Type B pancreatic cell (in vitro differentiated cells): ENCODE results near the gene PEX10. TPM values are rescaled to one million over a fixed set of nuclear protein-coding genes. Genes with fewer than 3 reads are reported as not detected.

ENCODE experiments used
- DNase-seq: peaks from one replicate; pipeline ENCODE4 v3.0.0; 2021; ENCODE audit warnings: mixed read lengths; ENCODE audit not compliant: unreplicated experiment; ENCODE audit errors: extremely low spot score
- H3K27ac Mint-ChIP-seq: 2 replicates; pipeline ENCODE4 v1.8.0; 2021; ENCODE audit warnings: mild to moderate bottlenecking, mixed read lengths
- H3K27me3 Mint-ChIP-seq: 2 replicates; pipeline ENCODE4 v1.8.0; 2021; ENCODE audit warnings: mixed read lengths
- H3K36me3 Mint-ChIP-seq: 2 replicates; pipeline ENCODE4 v1.8.0; 2021; ENCODE audit warnings: mixed read lengths
- H3K4me1 Mint-ChIP-seq: one replicate; pipeline ENCODE4 v1.8.0; 2021; ENCODE audit warnings: mixed read lengths; ENCODE audit not compliant: unreplicated experiment
- H3K4me3 Mint-ChIP-seq: 2 replicates; pipeline ENCODE4 v1.8.0; 2021; ENCODE audit warnings: mild to moderate bottlenecking, mixed read lengths
- H3K9me3 Mint-ChIP-seq: 2 replicates; pipeline ENCODE4 v1.8.0; 2021; ENCODE audit warnings: mixed read lengths
- total RNA-seq: library from RNA; stranded (reverse); gene quantifications from 2 replicates; pipeline ENCODE4 v1.2.1, GENCODE V29; 2021; ENCODE audit warnings: low replicate concordance
- TF ChIP-seq, protein P1 (sequence below): fragments of 200-600 bp; sonication (generic); conservative IDR thresholded peaks from 2 replicates; pipeline ENCODE4 v1.5.0; 2021; ENCODE audit warnings: antibody characterized with exemption, mild to moderate bottlenecking

PEX10 gene
- total RNA-seq, 1 donor from 2014 or later = 27.3 TPM

DNA sequence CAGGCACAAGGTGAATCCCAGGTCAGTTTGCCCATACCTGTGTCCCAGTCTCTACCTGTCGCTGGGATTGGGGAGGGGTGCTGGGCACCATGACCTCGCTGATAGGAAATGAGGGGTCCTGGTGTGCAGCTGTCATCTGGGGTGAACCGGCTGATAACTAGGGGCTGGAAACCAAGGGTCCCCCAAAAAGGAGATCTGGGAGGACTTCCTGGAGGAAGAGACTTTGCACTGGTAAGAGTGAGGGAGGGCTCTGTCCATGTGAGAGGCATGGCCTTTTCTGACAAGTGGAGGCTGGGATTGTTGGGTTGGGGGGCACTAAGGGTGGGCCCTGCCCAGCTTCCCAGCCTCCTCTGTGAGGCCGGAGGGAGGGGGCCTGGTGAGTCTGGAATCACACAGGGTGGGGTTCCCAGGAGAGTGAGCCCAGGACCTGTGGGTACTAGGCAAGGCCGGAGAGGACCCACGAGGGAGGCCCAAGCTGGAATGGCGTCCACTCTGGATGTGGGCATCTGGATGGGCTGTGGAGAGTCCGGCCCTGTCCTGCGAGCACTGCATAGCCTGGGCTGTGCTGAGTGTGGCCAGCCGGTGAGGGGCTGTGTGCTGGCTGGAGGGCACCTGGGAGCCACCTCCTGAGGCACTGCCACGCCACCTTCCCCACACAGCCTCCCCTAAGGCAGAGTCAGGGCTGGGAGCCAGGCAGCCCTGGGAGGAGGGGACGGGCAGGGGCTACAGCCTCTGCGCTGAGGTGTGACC, 4.9 kb upstream of the PEX10 start:
- H3K4me3 Mint-ChIP-seq = no peak overlapping the region
- peaks cover 18% of the 10 kb centered on the region for H3K27me3 Mint-ChIP-seq
- no peak for DNase-seq
- no peaks in the 10 kb centered on the region for H3K36me3 Mint-ChIP-seq
- no peaks in the 10 kb centered on the region for H3K9me3 Mint-ChIP-seq
- H3K4me1 Mint-ChIP-seq = peaks cover 8% of the 10 kb centered on the region
- TF ChIP-seq, protein P1, sequence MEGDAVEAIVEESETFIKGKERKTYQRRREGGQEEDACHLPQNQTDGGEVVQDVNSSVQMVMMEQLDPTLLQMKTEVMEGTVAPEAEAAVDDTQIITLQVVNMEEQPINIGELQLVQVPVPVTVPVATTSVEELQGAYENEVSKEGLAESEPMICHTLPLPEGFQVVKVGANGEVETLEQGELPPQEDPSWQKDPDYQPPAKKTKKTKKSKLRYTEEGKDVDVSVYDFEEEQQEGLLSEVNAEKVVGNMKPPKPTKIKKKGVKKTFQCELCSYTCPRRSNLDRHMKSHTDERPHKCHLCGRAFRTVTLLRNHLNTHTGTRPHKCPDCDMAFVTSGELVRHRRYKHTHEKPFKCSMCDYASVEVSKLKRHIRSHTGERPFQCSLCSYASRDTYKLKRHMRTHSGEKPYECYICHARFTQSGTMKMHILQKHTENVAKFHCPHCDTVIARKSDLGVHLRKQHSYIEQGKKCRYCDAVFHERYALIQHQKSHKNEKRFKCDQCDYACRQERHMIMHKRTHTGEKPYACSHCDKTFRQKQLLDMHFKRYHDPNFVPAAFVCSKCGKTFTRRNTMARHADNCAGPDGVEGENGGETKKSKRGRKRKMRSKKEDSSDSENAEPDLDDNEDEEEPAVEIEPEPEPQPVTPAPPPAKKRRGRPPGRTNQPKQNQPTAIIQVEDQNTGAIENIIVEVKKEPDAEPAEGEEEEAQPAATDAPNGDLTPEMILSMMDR = no peak
- peak overlapping the region; percentile 50 for H3K27ac Mint-ChIP-seq

DNA sequence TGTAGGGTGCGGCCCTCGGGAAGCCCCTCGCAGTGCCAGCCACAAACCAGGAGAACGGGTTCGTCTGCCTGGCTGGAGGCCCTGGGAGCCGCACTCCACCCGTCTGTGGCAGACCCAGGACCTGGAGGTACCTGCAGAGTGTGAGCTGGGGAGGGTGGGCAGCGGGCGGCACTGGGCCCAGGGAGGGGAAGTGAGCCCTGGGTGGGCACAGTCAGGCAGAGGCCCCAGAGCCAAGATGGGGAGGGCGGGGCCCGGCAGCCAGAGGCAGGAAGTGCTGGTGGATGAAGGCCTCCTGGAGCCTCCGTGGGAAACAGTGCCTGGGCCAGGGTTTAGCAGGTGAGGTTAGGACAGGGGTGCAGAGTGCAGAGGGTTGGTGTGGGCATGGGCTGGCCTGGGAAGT, 4.0 kb upstream of the PEX10 start:
- DNase-seq = no peak
- Mint-ChIP-seq H3K36me3 (no peaks in the 10 kb centered on the region), H3K4me1 (peaks cover 8% of the 10 kb centered on the region), H3K9me3 (no peaks in the 10 kb centered on the region), H3K27ac (peak overlapping the region; percentile 50), H3K4me3 (peak overlapping the region; percentile 11), H3K27me3 (peaks cover 18% of the 10 kb centered on the region)
- TF ChIP-seq, protein P1 = no peak

DNA sequence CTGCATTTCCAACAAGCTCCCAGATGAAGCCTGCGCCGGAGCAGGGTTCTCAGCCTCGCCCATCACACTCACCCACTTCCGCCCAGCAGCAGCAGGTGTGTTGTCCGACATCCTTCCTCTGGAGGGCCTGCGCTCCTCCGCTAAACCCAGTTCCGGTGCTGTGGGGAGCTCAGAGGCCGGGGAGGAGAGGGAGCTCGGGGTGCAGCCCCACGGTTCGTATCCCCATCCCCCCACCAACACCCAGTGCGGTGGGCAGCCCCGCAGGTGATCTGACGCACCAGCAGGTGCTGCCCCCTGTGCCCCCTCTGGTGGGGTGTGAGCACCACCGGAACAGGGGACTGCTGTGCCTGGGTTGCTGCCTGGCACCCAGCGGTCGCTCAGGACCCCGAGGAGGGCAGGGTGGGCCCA, 3.4 kb upstream of the PEX10 start:
- peaks cover 18% of the 10 kb centered on the region for H3K27me3 Mint-ChIP-seq
- peak overlapping the region; percentile 65 for H3K4me3 Mint-ChIP-seq
- no peaks in the 10 kb centered on the region for H3K36me3 Mint-ChIP-seq
- TF ChIP-seq, protein P1 = no peak
- H3K4me1 Mint-ChIP-seq = peaks cover 8% of the 10 kb centered on the region
- H3K9me3 Mint-ChIP-seq = no peaks in the 10 kb centered on the region
- DNase-seq = no peak
- H3K27ac Mint-ChIP-seq = peak overlapping the region; percentile 82

DNA sequence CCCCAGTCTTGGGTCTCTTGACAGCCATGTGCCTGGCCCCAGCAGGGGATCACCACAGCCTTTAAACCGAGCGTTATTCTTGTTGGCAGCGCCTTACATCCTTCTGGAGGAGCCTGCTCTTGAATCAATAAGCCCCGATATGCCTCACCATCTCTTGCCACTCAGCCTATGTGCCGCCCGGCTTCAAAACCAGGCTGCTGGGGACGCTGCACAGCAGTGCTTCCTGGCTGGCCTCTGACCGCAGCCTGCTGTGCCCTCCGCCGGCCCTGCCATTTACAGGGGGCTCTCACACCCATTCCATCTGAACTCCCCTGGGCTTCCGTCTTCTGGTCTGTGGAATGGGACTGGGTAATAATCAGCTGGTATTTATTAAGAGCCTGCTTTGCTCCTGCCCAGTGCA, 3.0 kb upstream of the PEX10 start:
- no peak for DNase-seq
- TF ChIP-seq, protein P1 = no peak
- no peaks in the 10 kb centered on the region for H3K36me3 Mint-ChIP-seq
- H3K27me3 Mint-ChIP-seq = peaks cover 18% of the 10 kb centered on the region
- H3K4me1 Mint-ChIP-seq = peaks cover 8% of the 10 kb centered on the region
- peak overlapping the region; percentile 82 for H3K27ac Mint-ChIP-seq
- H3K9me3 Mint-ChIP-seq = no peaks in the 10 kb centered on the region
- peak overlapping the region; percentile 65 for H3K4me3 Mint-ChIP-seq

DNA sequence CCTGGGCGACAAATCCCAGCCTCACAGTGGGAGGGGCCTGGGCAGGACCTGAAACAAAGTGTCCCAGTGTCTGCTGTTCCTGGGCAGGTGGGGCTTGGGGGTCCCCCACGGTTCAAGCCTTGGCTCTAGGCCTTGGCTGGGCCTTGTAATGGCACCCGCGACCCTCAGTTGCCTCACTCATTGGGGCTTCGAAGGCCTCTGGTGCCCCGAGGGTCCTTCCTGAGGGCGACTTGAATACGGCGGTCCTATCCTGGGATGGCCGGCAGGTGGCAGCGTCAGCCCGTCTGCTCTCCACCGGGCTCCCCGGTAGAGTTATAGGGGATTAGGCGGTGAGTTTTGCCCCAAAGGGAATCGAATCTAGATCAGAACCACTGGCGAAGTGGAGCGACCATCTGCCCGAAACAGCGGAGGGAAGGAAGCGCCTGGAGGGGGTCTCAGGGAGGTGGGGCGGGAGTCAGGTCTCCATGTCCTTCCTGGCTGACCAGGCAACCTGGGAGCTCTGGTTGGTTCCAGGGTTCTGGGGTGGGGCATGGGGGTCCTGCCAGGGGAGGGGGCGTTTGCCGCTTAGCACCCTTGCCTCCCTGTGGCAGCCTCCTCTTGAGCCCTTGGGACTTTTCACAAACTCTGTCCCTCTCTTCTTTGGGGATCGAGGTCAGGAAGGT, 2.1 kb upstream of the PEX10 start:
- H3K27ac Mint-ChIP-seq = peak overlapping the region; percentile 95
- peaks cover 18% of the 10 kb centered on the region for H3K27me3 Mint-ChIP-seq
- peaks cover 8% of the 10 kb centered on the region for H3K4me1 Mint-ChIP-seq
- H3K36me3 Mint-ChIP-seq = no peaks in the 10 kb centered on the region
- TF ChIP-seq, protein P1 = peak; percentile 96
- peak overlapping the region; percentile 89 for H3K4me3 Mint-ChIP-seq
- peak; percentile 85 for DNase-seq
- no peaks in the 10 kb centered on the region for H3K9me3 Mint-ChIP-seq
